ENCODE measurements around the gene SEC14L5.
"Not testable (repeated sequence)": the region's sequence is repeated elsewhere in the genome, so short reads cannot be mapped to it uniquely, and the experiment has no call there.

The SEC14L5 gene

GRCh38 chr16:5041600-5042133, 83.5 kb downstream of the SEC14L5 start:
- DNase-seq (ENCODE audit: low spot score): no peak

DNA sequence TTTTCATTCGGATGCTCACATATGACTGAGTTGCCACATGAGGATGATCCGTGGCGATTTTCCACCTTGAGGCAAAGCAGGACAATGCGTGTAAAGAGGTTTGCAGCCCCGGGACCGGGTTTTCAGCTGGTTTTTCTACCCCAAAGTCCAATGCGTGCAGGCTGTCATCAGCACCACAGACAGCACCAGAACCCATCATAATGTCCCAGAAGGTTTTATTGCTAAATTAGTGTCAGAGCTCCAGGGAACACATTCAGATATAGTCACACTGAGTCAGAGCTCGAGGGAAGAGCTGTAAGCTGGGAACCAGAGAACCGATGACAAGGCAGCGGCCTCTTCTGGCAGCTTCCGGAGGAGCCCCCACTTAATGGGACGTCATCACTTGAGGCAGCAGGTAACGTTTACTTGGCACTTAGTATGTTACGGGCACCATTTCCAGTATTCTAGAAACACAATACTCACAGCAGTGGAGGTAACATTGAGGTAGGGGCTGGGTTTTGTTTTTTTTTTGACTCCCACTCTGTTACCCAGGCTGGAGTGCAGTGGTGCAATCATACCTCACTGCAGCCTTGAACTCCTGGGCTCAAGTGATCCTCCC, 84.5 kb downstream of the SEC14L5 start:
- no peak for DNase-seq (ENCODE audit: low spot score)

- no peak for DNase-seq (ENCODE audit: low spot score)
Measured at GRCh38 chr16:5044011-5044540, 85.9 kb downstream of the SEC14L5 start.

DNA sequence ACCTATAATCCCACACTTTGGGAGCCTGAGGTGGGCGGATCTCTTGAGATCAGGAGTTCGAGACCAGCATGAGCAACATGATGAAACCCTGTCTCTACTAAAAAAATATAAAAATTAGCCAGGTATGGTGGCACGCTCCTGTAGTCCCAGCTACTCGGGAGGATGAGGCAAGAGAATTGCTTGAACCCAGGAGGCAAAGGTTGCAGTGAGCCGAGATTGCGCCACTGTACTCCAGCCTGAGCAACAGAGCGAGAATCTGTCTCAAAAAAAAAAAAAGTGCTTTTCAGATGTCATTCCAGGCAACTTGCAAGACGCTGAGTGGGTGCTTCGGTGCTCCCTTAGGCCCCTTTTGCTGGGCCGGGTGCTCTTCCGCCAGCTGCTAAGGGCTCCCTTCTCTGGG, 86.5 kb downstream of the SEC14L5 start:
- DNase-seq (ENCODE audit: low spot score): not testable (repeated sequence)

- no peak for DNase-seq (ENCODE audit: low spot score)
Measured at GRCh38 chr16:5045499-5046115, 87.5 kb downstream of the SEC14L5 start.

DNA sequence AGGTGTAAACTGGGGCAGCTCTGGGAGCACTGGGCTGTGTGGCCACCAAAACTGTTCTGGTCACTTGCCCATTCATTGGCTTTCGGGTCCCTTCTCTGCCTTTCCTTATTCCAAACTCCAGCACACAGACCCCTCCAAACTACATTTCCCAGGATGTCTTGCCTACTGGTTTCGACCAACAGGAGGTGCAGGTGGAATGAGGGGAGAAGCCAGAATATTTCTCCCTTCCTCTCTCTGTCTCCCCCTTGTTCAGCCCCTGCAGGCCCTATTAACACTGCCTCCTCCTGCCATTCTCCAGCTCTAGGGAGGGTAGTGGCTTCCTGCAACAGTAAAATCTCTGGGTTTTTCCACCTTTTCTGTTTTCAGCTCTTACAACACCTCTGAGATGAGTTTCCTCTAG, 88.8 kb downstream of the SEC14L5 start:
- DNase-seq (ENCODE audit: low spot score): no peak

- no peak for DNase-seq (ENCODE audit: low spot score)
Measured at GRCh38 chr16:5054876-5055865, 97.0 kb downstream of the SEC14L5 start.

DNA sequence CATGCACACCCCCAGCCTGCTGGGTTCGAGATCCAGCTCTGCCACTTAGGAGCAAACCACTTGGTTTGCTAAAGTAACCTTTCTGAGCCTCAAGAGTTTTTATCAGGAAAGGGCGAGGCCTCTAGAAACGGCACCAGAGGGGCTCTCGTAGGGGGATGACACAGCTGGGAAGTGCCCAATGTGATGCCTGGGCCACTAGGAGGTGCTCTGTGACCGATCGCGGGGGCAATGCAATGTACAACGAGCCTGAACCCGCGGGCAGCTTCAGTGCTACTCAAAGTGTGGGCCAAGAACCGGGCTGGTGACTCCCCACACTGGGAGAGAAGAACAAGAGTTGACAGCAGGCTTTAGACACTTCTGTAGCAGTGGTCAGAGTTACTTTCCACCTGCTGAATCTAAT, 98.2 kb downstream of the SEC14L5 start:
- DNase-seq (ENCODE audit: low spot score): no peak

DNA sequence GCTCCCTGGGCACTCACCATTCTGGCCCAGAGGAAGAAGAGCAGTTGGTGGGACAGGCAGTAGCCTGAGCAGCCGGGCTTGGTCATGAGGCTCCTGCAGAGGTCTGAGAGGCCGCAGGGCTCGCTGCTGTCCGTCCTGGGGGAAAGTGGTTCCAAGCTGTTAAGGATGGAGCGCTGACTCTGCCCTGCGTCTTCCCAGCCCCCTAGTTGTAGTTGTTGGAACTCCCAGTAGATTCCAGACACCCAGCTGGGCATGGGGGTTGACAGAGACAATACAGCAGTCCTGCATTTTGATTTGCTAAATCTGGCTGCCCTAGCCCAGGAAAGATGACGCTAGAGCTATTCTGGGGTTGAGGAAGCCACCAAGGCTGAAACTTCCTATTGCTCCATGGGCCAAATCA, 100.3 kb downstream of the SEC14L5 start:
- DNase-seq (ENCODE audit: low spot score): no peak

- DNase-seq (ENCODE audit: low spot score): no peak
Measured at GRCh38 chr16:5059386-5060072, 101.4 kb downstream of the SEC14L5 start.

- no peak for DNase-seq (ENCODE audit: low spot score)
Measured at GRCh38 chr16:5060073-5060641, 102.0 kb downstream of the SEC14L5 start.

DNA sequence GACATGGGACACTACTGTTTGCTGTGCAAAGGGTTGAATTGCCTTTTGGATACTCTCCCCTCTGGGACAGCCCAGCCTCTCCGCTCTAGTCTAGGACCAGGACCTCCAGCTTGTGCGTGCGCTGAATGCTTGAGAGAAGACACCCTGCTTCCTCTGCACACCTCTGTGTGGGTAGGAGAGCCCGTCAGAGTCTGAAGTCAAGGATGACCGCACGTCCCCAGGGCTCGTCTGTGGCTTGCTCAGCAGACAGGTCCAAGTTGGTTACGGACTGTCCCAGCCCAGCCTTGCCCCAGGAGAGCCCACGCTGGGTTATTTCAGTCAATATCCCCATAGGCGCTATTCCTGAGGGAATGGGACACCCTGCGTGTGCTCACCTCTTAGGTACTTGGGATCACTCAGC, 103.9 kb downstream of the SEC14L5 start:
- no peak for DNase-seq (ENCODE audit: low spot score)

GRCh38 chr16:5062790-5063765, 104.9 kb downstream of the SEC14L5 start:
- no peak for DNase-seq (ENCODE audit: low spot score)

DNA sequence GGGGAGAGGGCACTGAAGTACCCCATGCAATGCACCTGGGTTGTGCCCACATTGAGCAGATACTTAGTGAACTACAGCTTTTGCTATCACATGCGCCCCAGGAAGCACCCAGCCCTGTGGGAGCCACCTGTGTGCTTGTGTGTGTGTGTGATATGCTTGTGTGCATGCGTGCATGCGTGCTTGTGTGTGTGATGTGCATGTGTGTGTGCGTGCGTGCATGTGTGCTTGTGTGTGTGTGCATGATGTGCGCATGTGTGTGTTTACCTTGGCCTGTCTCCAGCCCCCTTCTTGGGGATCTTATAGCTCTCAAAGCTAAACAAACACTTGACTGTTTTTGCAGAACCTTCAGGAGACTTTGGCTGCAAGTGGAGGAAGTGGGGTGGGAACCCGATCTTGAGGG, 106.8 kb downstream of the SEC14L5 start:
- DNase-seq (ENCODE audit: low spot score): no peak

- no peak for DNase-seq (ENCODE audit: low spot score)
Measured at GRCh38 chr16:5065326-5065725, 107.2 kb downstream of the SEC14L5 start.

DNA sequence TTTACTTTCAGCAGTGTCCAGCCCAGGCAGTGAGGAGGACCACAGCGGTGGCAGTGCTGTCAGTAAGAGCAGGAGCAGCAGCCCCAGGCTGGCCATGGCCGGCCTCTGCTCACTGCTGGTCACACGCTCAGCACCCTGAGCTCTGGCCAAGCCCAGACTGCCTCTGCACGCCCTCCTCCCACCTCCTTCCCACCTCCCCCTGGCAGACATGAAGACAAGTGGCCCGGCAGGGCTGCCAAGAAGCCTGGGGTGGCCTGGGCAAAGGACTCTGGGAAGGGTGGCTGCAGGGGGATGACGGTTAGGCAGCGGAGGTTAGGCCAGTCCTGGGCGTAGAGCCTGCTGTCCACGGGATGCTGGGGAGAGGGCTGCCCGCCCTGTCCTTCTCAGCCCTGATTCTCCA, 107.7 kb downstream of the SEC14L5 start, which contains the start of gene C16orf89:
Gene C16orf89 (minus strand): TSS at position 144 of the 400 bp plus-strand sequence. CDS start 48 bp downstream, at position 96.
- no peak for DNase-seq (ENCODE audit: low spot score)

- no peak for DNase-seq (ENCODE audit: low spot score)
Measured at GRCh38 chr16:5066511-5066910, 108.4 kb downstream of the SEC14L5 start.
